Hematopoietic multipotent progenitor cell treated with erythropoietin and hydrocortisone succinate and interleukin-3 and kit ligand, for 15 days (in vitro differentiated cells): ENCODE data around the gene TPSG1.
"Not testable (repeated sequence)": the region's sequence is repeated elsewhere in the genome, so short reads cannot be mapped to it uniquely, and the experiment has no call there.

Experiments used
- DNase-seq: peaks from one replicate; pipeline ENCODE4 v3.0.0-alpha.2; 2015; ENCODE audit warnings: low spot score

The TPSG1 gene

DNA sequence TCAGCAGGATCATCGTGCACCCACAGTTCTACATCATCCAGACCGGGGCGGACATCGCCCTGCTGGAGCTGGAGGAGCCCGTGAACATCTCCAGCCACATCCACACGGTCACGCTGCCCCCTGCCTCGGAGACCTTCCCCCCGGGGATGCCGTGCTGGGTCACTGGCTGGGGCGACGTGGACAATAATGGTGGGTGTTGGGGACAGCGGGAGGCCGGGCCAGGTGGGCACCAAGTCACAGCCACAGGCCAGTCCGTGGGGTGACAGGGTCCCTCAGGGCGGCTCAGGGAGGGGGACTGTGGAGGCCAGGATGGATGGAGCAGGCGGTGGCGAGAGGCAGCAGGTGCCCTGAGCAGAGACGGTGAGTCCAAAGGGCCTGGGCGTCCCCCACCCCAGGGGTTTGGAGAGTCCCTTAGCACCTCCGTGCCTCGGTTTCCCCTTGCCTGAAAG lies 31.8 kb upstream of the TPSG1 start:
- no peak for DNase-seq

DNA sequence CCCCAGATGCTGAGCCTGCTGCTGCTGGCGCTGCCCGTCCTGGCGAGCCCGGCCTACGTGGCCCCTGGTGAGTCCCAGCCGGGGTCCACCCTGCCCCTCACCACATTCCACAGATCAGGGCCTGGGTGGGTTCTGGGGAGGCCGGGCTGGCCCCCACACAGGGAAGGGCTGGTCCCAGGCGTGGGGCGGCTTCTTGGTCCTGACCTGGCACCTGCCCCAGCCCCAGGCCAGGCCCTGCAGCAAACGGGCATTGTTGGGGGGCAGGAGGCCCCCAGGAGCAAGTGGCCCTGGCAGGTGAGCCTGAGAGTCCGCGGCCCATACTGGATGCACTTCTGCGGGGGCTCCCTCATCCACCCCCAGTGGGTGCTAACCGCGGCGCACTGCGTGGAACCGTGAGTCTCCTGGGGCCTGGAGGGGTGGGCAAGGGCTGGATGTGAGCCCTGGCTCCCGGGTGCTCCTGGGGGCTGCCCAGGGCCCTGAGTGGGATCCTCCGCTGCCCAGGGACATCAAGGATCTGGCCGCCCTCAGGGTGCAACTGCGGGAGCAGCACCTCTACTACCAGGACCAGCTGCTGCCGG lies 31.3 kb upstream of the TPSG1 start:
- not testable (repeated sequence) for DNase-seq

DNA sequence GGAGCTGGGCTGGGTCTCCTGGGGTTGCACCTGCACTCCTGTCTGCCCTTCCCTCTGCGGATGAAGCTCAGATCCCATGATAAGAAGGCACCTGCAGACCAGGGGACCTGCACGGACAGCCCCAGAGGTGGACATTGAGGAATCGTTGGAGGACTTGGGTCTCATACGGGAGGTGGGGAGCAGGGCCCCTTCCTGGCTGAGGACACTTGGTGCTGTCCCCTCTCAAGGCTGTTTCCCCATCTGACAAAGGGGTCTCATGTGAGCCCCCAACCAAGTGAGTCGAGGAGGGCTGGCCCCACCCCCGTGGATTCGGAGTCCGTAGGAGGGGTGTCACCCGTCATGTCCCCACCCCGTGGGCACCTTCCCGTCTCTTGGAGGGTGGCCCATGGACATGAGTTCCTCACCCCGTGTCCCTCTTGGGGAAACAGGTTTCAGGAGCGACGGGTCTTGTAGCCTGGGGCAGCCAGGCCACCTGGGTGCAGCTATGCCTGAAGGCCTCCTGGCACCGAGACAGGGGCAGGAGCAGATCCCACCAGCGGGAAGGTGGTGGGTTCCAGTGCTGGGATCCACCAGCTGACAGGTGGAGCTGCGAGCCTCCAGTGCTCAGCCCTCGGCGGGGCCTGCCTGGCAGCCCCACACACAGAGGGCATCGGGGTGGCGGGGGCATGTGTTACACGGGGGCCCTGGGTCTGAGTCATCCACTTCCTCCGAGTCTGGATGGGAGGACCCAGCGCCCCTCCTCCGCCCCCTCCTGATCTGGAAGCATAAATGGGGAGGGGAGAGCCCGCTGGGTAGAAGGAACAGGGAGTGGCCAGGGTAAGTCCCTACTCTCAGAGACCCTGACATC lies 30.4 kb upstream of the TPSG1 start, which contains the start of gene TPSD1:
TPSD1 (plus strand) TSS at position 794 of the 847 bp plus-strand sequence. CDS start 212 bp downstream, outside the sequence.
- not testable (repeated sequence) for DNase-seq

DNA sequence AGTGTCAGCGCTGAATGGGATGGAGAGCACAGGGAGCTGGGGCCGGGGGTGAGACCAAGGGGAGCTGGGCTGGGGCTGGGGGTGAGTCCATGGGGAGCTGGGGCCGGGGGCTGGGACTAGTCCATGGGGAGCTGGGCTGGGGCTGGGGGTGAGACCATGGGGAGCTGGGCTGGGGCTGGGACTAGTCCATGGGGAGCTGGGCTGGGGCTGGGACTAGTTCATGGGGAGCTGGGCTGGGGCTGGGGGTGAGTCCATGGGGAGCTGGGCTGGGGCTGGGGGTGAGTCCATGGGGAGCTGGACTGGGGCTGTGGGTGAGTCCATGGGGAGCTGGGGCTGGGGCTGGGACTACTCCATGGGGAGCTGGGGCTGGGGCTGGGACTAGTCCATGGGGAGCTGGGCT lies 29.8 kb upstream of the TPSG1 start:
- not testable (repeated sequence) for DNase-seq

DNA sequence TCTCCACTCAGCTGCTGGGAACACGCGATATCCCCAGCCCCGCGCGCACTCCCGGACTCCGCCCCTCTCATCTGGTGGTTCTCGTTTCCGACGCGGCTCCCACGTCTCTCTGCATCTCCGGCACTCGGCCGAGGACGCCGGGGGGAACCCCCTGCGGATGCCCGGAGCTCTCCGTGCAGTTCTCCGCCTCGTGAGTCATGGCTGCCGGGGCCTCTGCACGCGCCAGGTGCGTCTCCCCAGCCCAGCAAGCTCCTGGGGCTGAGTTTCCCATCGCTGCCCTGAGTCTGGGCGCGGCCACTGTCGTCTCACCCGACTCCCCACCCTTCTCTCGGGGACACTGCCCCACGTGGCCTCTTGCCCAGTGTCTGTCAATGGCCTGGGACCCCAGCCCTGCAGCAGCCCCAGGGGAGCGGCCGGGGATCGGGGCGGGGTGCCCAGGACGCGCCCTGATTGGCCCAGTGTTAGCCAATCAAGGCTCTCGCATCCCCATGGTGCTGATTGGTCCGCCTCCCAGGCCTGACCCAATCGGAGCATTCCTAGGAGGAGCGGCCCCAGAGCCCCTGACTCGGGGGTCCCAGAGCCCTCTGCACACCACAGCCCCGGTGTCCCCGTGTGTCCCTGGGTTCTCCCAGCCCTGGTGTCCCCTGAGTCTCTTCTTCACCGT lies 28.8 kb upstream of the TPSG1 start:
- not testable (repeated sequence) for DNase-seq

DNA sequence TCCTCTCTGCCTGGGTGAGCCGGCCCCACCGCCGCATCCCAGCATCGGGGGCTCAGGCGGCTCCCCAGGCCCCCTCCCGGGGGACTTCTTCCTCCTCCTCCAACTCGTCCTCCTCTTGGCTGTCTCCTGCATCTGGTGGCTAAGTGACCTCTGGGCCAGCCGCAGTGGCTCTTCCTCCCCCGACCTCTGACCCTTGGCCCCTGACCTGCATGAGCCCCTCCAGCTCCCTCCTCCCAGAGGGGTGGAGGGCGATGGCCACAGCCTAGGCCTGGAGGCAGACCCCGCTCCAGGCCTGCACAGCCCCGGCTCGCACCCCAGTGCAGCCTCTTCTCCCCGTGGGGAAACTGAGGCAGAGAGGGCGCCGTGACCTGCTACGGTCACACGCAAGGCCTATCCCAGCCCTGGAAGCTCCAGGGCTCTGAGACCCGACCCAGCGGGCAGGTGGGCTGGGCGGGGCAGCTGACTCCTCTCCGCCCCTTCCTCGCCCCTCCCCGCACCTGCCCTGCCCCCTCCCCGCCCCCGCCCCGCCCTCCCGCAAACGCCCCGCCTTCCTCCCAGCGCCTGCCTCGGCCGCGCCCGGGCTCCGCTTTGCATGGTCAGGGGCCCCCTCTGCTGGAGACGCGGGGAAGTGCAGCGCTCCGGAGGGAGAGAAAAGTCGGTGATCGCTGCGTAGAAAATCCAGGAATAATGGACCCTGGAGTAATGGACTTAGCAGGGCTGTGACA lies 24.1 kb upstream of the TPSG1 start:
- not testable (repeated sequence) for DNase-seq

DNA sequence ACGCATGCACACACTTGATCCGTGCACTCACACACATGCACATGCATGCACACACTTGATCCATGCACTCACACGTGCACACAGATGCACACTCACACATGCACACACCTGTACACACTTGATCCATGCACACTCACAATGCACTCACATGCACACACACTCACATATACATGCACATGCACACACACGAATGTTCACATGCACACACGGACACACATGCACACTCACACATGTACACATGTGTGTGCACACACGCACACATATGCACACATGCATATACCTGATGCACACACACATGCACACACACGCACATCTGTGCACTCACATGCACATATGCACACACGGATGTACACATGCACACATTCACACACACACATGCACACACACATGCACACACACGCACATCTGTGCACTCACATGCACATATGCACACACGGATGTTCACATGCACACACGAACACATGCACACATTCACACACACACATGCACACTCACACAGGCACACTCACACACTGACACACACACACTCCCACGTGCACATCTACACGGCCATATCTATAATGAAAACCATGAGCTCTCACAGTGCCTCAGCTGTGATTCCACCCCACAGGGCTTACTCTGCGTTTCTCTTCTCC lies 23.0 kb upstream of the TPSG1 start:
- DNase-seq, result not testable (repeated sequence)

DNA sequence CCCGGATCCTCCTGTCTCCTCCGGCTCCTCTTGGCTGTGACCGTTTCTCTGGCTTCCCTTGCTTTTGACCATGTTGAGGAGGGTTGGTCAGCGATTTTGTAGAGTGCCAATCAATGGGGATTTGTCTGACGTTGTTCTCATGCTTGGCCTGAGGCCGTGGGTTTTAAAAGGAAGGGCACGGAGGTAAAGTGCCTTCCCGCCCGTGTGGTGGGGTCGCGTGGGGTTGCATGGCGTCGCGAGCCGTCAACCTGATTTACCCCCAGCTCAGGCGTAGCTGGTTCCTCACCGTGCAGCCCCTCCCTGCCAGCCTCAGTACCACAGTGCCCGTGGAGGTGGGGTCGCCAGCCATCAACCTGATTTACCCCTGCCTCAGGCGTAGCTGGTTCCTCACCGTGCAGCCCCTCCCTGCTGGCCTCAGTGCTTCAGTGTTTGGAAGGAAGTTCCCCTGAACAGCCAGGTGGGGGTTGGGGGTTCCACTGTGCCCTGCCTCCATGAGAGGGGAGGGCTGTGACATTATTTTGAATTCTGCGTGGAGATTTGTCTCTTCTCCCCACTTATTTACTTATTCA lies 20.5 kb upstream of the TPSG1 start:
- no peak for DNase-seq

DNA sequence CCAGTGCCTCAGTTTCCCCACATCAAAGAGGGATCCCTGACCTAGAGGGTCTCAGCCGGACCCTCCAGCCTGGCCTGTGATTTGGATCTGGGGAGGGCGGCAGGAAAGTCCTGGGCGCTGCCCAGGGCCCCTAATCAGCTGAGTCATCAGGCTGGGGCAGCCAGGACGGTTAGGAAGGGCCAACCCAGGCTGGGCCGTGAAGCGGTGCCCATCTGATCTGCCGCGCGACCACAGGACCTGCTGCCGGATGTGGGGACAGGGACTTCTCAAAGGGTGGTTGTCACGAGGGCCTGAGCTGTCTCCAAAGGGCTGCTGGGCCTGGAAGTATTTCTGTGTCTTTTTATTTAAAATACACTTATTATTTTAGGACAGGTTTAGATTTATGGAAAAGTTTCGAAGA lies 19.8 kb upstream of the TPSG1 start:
- no peak for DNase-seq

DNA sequence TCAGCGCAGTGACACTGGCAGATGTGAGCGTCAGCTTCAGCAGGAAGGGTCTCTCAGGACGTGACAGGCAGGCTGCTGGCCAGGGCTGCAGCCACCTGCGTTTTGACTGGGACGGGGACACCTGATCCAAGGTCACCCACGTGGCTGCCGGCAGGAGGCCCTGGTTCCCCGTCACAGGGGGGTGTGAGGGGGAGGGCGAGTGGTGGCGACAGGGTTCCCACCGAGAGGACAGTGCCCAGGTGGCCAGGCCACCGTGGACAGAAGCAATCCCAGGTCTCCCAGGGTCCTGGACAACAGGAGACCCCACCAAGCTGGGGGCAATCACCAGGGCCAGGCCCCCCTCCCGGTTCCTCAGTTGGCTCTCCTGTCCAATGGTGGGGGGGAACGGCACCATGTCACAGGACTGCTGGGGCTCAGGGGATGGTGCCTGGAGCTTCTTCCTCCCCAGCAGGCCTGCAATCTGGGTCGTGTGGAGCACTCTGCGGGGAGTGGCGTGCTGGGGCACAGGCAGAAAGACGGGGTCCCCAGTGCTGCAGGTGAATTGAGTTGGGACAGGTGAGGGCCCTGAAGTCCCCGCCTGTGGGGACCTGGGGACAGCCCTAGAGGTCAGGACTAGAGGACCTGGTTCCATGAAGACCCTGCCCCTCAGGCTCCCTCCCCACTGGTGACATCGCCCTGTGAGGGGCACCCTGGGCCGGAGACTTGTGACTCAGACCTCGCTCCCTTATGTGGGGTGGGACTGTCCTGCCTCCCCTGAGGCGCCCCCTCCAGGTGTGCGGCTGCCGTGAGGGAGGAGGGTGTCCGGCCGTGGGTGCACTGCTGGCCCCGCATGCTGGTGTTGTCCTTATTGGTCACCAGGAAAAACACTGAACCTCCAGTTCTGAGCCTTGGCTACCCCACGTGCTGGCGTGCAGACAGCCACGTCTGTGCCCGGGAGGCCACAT lies 19.1 kb upstream of the TPSG1 start:
- not testable (repeated sequence) for DNase-seq

DNA sequence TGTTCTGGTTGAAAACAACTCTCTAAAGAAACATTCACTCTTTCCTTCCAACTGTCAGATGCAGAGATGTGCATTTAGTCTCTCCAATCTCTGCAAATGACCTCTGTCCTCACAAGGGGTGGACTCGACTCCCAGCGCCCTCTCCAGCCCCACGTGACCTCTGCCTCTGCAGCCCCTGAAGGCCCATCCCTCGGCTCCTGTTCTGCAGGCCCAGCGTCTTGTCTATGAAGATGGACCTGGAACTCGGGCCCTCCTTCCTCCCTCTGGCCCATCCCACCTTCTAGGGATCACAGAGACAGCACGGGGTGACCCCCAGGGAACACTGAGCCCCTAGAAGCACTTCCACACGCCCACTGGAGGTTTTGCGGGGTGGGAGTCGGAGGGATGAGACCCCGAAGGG lies 18.3 kb upstream of the TPSG1 start:
- DNase-seq, result not testable (repeated sequence)

DNA sequence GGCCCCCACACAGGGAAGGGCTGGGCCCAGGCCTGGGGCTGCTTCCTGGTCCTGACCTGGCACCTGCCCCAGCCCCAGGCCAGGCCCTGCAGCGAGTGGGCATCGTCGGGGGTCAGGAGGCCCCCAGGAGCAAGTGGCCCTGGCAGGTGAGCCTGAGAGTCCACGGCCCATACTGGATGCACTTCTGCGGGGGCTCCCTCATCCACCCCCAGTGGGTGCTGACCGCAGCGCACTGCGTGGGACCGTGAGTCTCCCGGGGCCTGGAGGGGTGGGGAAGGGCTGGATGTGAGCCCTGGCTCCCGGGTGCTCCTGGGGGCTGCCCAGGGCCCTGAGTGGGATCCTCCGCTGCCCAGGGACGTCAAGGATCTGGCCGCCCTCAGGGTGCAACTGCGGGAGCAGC lies 16.0 kb upstream of the TPSG1 start:
- not testable (repeated sequence) for DNase-seq

DNA sequence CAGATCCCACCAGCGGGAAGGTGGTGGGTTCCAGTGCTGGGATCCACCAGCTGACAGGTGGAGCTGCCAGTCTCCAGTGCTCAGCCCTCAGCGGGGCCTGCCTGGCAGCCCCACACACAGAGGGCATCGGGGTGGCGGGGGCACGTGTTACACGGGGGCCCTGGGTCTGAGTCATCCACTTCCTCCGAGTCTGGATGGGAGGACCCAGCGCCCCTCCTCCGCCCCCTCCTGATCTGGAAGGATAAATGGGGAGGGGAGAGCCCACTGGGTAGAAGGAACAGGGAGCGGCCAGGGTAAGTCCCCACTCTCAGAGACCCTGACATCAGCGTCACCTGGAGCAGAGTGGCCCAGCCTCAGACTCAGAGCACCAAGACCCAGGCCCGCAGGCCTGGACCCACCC lies 15.4 kb upstream of the TPSG1 start, which contains the start of gene TPSAB1:
TPSAB1 (plus strand) TSS at position 270 of the 400 bp plus-strand sequence. CDS start 234 bp downstream, outside the sequence.
- DNase-seq, result not testable (repeated sequence)

DNA sequence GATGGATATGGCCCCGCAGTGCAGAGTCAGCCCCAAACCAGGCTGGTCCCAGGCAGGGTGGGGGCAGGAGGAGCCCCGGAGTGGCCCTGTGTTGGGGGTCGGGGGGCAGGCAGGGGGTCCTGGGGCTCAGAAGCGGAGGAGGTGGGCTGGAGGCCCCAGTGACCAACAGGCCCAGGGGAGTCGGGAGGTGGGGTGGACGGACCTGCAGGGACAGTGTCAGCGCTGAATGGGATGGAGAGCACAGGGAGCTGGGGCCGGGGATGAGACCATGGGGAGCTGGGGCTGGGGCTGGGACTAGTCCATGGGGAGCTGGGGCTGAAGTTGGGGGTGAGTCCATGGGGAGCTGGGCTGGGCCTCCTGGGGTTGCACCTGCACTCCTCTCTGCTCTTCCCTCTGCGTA lies 14.5 kb upstream of the TPSG1 start:
- not testable (repeated sequence) for DNase-seq

DNA sequence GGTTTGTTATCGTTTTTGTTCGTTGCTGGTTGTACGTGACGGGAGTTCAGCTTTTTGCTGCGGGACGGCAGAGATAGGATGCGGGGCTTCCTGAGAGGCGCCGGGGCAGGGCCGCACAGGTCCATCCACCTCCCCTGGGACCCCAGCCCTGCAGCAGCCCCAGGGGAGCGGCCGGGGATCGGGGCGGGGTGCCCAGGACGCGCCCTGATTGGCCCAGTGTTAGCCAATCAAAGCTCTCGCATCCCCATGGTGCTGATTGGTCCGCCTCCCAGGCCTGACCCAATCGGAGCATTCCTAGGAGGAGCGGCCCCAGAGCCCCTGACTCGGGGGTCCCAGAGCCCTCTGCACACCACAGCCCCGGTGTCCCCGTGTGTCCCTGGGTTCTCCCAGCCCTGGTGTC lies 13.8 kb upstream of the TPSG1 start:
- DNase-seq, result not testable (repeated sequence)

DNA sequence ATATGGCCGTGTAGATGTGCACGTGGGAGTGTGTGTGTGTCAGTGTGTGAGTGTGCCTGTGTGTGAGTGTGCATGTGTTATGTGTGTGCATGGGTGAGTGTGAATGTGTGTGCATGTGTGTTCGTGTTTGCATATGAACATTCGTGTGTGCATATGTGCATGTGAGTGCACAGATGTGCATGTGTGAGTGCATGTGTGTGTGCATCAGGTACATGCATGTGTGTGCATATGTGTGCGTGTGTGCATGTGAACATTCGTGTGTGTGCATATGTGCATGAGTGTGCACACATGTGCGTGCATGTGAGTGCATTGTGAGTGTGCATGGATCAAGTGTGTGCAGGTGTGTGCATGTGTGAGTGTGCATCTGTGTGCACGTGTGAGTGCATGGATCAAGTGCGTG lies 12.9 kb upstream of the TPSG1 start:
- DNase-seq, result no peak

DNA sequence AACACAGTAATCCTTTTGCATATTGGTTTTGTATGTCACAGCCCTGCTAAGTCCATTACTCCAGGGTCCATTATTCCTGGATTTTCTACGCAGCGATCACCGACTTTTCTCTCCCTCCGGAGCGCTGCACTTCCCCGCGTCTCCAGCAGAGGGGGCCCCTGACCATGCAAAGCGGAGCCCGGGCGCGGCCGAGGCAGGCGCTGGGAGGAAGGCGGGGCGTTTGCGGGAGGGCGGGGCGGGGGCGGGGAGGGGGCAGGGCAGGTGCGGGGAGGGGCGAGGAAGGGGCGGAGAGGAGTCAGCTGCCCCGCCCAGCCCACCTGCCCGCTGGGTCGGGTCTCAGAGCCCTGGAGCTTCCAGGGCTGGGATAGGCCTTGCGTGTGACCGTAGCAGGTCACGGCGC lies 11.6 kb upstream of the TPSG1 start:
- not testable (repeated sequence) for DNase-seq

DNA sequence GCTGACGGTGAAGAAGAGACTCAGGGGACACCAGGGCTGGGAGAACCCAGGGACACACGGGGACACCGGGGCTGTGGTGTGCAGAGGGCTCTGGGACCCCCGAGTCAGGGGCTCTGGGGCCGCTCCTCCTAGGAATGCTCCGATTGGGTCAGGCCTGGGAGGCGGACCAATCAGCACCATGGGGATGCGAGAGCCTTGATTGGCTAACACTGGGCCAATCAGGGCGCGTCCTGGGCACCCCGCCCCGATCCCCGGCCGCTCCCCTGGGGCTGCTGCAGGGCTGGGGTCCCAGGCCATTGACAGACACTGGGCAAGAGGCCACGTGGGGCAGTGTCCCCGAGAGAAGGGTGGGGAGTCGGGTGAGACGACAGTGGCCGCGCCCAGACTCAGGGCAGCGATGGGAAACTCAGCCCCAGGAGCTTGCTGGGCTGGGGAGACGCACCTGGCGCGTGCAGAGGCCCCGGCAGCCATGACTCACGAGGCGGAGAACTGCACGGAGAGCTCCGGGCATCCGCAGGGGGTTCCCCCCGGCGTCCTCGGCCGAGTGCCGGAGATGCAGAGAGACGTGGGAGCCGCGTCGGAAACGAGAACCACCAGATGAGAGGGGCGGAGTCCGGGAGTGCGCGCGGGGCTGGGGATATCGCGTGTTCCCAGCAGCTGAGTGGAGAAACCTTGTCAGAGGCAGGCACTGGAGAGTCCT lies 7.1 kb upstream of the TPSG1 start:
- not testable (repeated sequence) for DNase-seq

DNA sequence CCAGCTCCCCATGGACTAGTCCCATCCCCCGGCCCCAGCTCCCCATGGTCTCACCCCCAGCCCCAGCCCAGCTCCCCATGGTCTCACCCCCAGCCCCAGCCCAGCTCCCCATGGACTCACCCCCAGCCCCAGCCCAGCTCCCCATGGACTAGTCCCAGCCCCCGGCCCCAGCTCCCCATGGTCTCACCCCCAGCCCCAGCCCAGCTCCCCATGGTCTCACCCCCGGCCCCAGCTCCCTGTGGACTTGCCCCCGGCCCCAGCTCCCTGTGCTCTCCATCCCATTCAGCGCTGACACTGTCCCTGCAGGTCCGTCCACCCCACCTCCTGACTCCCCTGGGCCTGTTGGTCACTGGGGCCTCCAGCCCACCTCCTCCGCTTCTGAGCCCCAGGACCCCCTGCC lies 6.2 kb upstream of the TPSG1 start:
- not testable (repeated sequence) for DNase-seq
